Measurements from ENCODE around the gene ZG16B. TPM values are rescaled to one million over a fixed set of nuclear protein-coding genes. Genes with fewer than 3 reads are reported as not detected.

ZG16B gene
- total RNA-seq, 4 donors from 2014 or later, result 0.34 to 38.5 (median 0.44) TPM; not detected in 1

DNA sequence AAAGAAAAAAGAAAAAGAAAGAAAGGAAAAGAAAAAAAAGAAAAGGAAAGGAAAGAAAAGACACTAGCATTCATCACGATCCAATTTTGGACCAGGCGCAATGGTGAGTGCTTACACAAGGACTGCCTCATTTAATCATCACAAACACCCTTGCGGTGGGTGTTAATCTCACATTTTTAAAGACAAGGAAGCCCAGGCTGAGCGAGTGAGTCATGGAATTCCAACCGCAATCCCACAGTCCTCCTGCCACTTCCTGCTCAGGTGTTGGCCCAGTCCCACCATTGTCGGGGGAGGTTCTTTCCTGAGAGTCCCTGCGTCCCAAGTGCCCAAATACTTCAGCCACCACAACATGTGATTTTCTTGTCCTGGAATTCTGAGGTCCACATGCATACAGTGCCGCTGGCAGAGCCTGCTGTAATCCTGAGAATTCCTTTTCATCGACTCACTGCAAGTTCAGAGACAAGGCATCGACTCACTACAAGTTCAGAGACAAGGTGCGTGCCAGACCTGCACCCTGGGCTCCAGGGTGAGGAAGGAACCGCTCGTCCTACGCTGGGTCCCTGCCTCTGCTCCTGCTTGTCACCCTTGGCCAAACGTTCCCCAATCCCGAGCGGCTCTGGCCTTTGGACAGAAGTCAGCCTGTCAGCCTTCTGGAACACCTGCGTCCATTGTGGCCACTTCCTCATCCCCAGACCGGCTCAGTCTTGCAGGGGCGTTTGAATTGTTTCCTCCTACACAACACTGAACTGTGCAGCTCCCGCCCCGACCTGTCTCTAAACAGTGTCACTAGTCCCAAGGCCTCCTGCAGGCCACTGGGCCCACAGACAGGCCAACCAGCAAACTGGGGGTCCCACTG lies 5.8 kb downstream of the ZG16B start:
- no peaks in the 10 kb centered on the region for H3K9me3 ChIP-seq
- intact Hi-C loops (cut with DNase I), result no loop called here
- WGBS, 2 donors, result 15 to 24% methylated on average over 18 of the region's 22 CpGs
- H3K27ac ChIP-seq, result peak overlapping the region in 3 of 4 donors; percentile 65 to 79 (median 72)
- no peak for DNase-seq
- H3K36me3 ChIP-seq, result no peaks in the 10 kb centered on the region
- TF ChIP-seq, protein P1, sequence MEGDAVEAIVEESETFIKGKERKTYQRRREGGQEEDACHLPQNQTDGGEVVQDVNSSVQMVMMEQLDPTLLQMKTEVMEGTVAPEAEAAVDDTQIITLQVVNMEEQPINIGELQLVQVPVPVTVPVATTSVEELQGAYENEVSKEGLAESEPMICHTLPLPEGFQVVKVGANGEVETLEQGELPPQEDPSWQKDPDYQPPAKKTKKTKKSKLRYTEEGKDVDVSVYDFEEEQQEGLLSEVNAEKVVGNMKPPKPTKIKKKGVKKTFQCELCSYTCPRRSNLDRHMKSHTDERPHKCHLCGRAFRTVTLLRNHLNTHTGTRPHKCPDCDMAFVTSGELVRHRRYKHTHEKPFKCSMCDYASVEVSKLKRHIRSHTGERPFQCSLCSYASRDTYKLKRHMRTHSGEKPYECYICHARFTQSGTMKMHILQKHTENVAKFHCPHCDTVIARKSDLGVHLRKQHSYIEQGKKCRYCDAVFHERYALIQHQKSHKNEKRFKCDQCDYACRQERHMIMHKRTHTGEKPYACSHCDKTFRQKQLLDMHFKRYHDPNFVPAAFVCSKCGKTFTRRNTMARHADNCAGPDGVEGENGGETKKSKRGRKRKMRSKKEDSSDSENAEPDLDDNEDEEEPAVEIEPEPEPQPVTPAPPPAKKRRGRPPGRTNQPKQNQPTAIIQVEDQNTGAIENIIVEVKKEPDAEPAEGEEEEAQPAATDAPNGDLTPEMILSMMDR (IDR thresholded peaks at IDR 0.05), result peak in 2 of 6 experiments; percentile 21 to 36
- TF ChIP-seq POLR2A (IDR thresholded peaks at IDR 0.05), result no peak
- H3K4me1 ChIP-seq, result peaks cover 0 to 19% (median 16%) of the 10 kb centered on the region in 3 donors
- H3K4me3 ChIP-seq, result peak overlapping the region in 1 of 4 donors; percentile 10
- peaks cover 0 to 51% (median 0%) of the 10 kb centered on the region in 4 donors for H3K27me3 ChIP-seq

DNA sequence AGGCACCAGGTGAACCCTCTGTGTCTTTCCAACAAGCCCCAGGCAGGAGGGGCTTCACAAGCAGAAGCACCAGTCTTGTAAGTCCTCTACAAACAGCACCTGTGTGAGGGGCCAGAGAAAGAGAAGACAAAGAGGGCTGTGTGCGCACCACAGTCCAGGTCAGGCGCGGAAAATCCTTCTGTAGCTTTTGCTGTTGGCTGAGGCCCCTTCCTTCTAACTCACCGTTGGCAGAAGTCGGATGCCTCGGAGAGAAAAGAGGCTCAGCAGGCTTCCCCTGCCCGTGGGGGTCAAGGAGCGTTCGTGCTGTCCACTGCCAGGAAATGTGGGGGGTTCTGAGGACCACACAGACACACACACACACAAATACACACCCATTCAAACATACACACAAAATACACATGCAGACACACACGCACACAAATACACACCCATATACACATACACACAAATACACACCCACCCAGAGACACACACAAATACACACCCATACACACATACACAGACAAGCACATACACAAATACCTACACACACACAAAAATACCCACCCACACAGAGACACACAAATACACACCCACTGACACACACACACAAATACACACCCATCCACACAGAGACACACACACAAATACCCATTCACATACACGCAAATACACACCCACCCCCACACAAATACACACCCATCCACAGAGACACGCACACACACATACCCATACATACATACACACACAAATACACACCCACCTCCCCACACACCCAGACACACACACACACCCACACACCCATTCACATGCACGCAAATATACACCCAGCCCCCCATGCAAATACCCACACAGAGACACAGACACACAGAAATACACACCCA lies 6.8 kb downstream of the ZG16B start:
- TF ChIP-seq, protein P1 (IDR thresholded peaks at IDR 0.05), result no peak
- TF ChIP-seq POLR2A (IDR thresholded peaks at IDR 0.05), result no peak
- intact Hi-C loops (cut with DNase I), result no loop called here
- H3K4me3 ChIP-seq, result no peak overlapping the region
- WGBS, 2 donors, result 56 to 67% methylated on average over 9 to 12 of the region's 13 CpGs
- no peaks in the 10 kb centered on the region for H3K9me3 ChIP-seq
- H3K27me3 ChIP-seq, result peaks cover 0 to 41% (median 0%) of the 10 kb centered on the region in 4 donors
- DNase-seq, result no peak
- peak overlapping the region in 2 of 4 donors; percentile 72 to 79 for H3K27ac ChIP-seq
- peaks cover 0 to 23% (median 18%) of the 10 kb centered on the region in 3 donors for H3K4me1 ChIP-seq
- H3K36me3 ChIP-seq, result no peaks in the 10 kb centered on the region

GRCh38 chr16:2838928-2839327 lies 8.8 kb downstream of the ZG16B start:
- H3K36me3 ChIP-seq, result no peaks in the 10 kb centered on the region
- peaks cover 0 to 31% (median 26%) of the 10 kb centered on the region in 3 donors for H3K4me1 ChIP-seq
- H3K4me3 ChIP-seq, result no peak overlapping the region
- DNase-seq, result no peak
- no peak overlapping the region for H3K27ac ChIP-seq
- 6% methylated on average over 10 of the region's 12 CpGs; no CpG with 5 or more reads in 1 of the 2 donors for WGBS, 2 donors
- no peak for TF ChIP-seq POLR2A (IDR thresholded peaks at IDR 0.05)
- TF ChIP-seq, protein P1 (IDR thresholded peaks at IDR 0.05), result peak; percentile 38 to 89 (median 76)
- H3K27me3 ChIP-seq, result peaks cover 0 to 30% (median 0%) of the 10 kb centered on the region in 4 donors
- H3K9me3 ChIP-seq, result no peaks in the 10 kb centered on the region
- intact Hi-C loops (cut with DNase I), result no loop called here

- no peak for TF ChIP-seq POLR2A (IDR thresholded peaks at IDR 0.05)
- TF ChIP-seq, protein P1 (IDR thresholded peaks at IDR 0.05), result no peak
- H3K27me3 ChIP-seq, result peaks cover 0 to 30% (median 0%) of the 10 kb centered on the region in 4 donors
- no peak overlapping the region for H3K27ac ChIP-seq
- H3K36me3 ChIP-seq, result no peaks in the 10 kb centered on the region
- no peaks in the 10 kb centered on the region for H3K9me3 ChIP-seq
- no peak overlapping the region for H3K4me3 ChIP-seq
- WGBS, 2 donors, result 74 to 91% methylated on average over 4 to 5 of the region's 15 CpGs
- no peak for DNase-seq
- peaks cover 0 to 31% (median 26%) of the 10 kb centered on the region in 3 donors for H3K4me1 ChIP-seq
- intact Hi-C loops (cut with DNase I), result no loop called here
Measured at GRCh38 chr16:2839650-2840450, 9.7 kb downstream of the ZG16B start.
